ENCODE measurements around the gene PTBP3.

Gene PTBP3

DNA sequence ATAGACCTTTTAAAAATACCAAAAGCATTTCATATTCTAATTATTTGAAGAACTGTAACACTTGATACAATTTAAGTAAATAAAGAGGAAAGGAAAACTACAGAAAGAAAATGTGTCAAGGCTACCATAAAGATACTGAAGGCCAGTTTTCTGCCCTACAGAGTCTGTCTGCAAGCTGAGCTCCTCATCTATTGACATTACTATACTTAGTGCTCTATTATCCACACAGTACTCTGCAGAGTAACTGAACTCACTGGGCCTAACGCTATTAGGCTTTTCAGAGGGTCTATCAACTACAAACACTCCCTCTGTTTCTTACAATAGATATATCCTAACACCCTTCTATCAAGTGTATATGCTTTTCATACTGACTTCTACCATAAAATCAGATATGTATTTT lies 101.2 kb downstream of the PTBP3 start:
- TF ChIP-seq, protein P1, sequence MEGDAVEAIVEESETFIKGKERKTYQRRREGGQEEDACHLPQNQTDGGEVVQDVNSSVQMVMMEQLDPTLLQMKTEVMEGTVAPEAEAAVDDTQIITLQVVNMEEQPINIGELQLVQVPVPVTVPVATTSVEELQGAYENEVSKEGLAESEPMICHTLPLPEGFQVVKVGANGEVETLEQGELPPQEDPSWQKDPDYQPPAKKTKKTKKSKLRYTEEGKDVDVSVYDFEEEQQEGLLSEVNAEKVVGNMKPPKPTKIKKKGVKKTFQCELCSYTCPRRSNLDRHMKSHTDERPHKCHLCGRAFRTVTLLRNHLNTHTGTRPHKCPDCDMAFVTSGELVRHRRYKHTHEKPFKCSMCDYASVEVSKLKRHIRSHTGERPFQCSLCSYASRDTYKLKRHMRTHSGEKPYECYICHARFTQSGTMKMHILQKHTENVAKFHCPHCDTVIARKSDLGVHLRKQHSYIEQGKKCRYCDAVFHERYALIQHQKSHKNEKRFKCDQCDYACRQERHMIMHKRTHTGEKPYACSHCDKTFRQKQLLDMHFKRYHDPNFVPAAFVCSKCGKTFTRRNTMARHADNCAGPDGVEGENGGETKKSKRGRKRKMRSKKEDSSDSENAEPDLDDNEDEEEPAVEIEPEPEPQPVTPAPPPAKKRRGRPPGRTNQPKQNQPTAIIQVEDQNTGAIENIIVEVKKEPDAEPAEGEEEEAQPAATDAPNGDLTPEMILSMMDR (conservative IDR thresholded peaks at IDR 0.05; ENCODE audit: low read depth, low read length), result no peak

DNA sequence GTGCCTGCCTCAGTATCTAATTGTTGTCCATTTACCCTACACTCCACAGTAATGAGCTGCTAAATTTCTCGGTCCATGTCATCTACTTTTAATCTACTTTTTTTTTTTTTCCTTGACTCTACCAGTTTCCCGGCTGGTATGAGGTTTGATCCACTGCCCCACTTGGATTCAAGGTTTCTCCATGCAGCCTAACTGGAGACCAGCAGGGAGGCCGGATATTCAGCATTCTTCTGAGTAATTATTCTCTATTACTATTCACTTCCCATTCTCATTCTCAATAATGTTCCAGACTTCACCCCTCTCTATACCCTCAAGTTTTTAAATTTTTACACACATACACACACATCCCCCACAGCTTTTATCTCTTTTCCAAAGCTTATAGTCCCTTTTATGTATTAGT lies 107.3 kb downstream of the PTBP3 start:
- TF ChIP-seq, protein P1 (conservative IDR thresholded peaks at IDR 0.05; ENCODE audit: low read depth, low read length), result no peak
- Histone ChIP-seq H2AFZ (ENCODE audit: low read depth) (no peak overlapping the region), H3K4me2 (no peak overlapping the region), H3K79me2 (ENCODE audit: insufficient read depth, low read depth) (no peaks in the 10 kb centered on the region), H4K20me1 (ENCODE audit: insufficient read depth) (no peaks in the 10 kb centered on the region), H3K9ac (no peak overlapping the region), H3K36me3 (ENCODE audit: insufficient read depth) (no peaks in the 10 kb centered on the region), H3K27me3 (ENCODE audit: insufficient read depth, low read depth) (no peaks in the 10 kb centered on the region), H3K4me1 (ENCODE audit: low read depth, poor library complexity, severe bottlenecking) (peaks cover 22% of the 10 kb centered on the region), H3K27ac (no peak overlapping the region), H3K4me3 (IDR thresholded peaks at IDR 0.05; ENCODE audit: insufficient read depth, low read depth, low read length) (no peak overlapping the region)

More for the DNA sequence above, 101.2 kb downstream of the PTBP3 start:
- Histone ChIP-seq H3K79me2 (ENCODE audit: insufficient read depth, low read depth) (no peaks in the 10 kb centered on the region), H3K9ac (no peak overlapping the region), H3K36me3 (ENCODE audit: insufficient read depth) (no peaks in the 10 kb centered on the region), H2AFZ (ENCODE audit: low read depth) (no peak overlapping the region), H3K27me3 (ENCODE audit: insufficient read depth, low read depth) (no peaks in the 10 kb centered on the region), H3K4me3 (IDR thresholded peaks at IDR 0.05; ENCODE audit: insufficient read depth, low read depth, low read length) (no peak overlapping the region), H4K20me1 (ENCODE audit: insufficient read depth) (no peaks in the 10 kb centered on the region), H3K27ac (no peak overlapping the region), H3K4me2 (no peak overlapping the region), H3K4me1 (ENCODE audit: low read depth, poor library complexity, severe bottlenecking) (no peaks in the 10 kb centered on the region)

DNA sequence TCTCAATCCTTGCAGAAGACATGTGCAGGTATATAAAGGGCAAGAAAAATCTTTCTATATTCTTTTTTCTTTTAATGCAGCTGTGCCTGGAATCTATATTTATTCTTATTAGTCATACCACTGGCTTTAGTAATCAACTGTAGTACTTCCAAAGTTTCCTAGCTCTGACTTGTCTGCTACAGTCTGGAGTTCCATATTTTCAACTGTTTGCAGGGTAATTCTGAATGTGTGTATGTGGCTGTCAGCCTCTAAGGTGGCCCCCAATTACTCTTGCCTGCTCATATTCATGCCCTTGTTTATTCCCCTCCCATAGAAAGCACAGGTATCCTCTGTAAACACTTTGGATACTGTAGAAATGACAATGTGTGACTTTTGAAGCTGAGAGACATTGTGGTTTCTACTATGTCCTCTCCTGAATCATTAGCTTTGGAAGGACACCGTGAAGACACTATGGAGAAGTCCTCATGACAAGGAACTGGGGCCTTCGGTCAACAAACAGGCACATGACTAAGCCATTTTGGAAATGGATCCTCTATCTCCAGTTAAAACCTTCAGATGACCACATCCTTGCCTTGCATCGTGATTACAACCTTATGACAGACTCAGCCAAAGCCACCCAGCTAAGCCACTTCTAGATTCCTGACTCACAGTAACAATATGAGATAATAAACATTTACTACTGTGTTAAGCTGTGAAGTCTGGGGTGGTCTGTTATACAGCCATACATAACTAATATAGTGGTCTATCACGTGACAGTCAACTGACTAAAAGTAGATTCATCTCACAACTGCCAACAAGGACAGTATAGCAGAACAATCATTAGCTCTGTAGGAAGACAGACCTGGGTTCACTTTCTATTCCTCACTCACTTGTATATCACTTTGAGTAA lies 108.8 kb downstream of the PTBP3 start:
- Histone ChIP-seq H3K36me3 (ENCODE audit: insufficient read depth) (no peaks in the 10 kb centered on the region), H3K4me1 (ENCODE audit: low read depth, poor library complexity, severe bottlenecking) (peaks cover 37% of the 10 kb centered on the region), H4K20me1 (ENCODE audit: insufficient read depth) (no peaks in the 10 kb centered on the region), H3K79me2 (ENCODE audit: insufficient read depth, low read depth) (no peaks in the 10 kb centered on the region), H2AFZ (ENCODE audit: low read depth) (no peak overlapping the region), H3K9ac (no peak overlapping the region), H3K4me2 (no peak overlapping the region), H3K27ac (no peak overlapping the region), H3K4me3 (IDR thresholded peaks at IDR 0.05; ENCODE audit: insufficient read depth, low read depth, low read length) (no peak overlapping the region), H3K27me3 (ENCODE audit: insufficient read depth, low read depth) (no peaks in the 10 kb centered on the region)
- TF ChIP-seq, protein P1 (conservative IDR thresholded peaks at IDR 0.05; ENCODE audit: low read depth, low read length), result no peak

DNA sequence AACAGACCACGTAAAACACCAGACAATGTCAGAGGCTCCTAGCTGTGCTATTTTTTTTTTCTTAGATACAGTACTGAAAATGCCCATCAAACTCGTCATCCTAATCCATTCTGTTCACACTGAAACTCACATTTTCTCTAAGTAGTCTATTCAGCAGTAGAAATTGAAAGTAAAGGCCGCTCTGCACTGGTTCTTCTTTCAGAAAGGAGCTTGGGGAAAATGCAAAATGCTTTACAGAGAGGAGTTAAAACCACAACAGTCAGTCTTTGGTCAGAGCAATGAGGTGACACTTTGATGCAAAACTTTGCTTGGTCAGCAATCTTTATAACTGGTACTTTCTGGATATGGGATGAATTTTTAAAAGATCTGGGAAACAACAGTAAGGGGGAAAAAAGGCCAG lies 114.5 kb downstream of the PTBP3 start:
- Histone ChIP-seq H4K20me1 (ENCODE audit: insufficient read depth) (no peaks in the 10 kb centered on the region), H3K27ac (peak overlapping the region; percentile 38; the same call in 1 of the 2 replicates), H3K9ac (no peak overlapping the region), H3K4me3 (IDR thresholded peaks at IDR 0.05; ENCODE audit: insufficient read depth, low read depth, low read length) (no peak overlapping the region), H3K79me2 (ENCODE audit: insufficient read depth, low read depth) (no peaks in the 10 kb centered on the region), H2AFZ (ENCODE audit: low read depth) (no peak overlapping the region), H3K36me3 (ENCODE audit: insufficient read depth) (no peaks in the 10 kb centered on the region), H3K4me2 (peak overlapping the region; percentile 67), H3K27me3 (ENCODE audit: insufficient read depth, low read depth) (no peaks in the 10 kb centered on the region), H3K4me1 (ENCODE audit: low read depth, poor library complexity, severe bottlenecking) (peaks cover 66% of the 10 kb centered on the region)
- TF ChIP-seq, protein P1 (conservative IDR thresholded peaks at IDR 0.05; ENCODE audit: low read depth, low read length), result no peak
